ENCODE data around the gene RAB25. TPM values are rescaled to one million over a fixed set of nuclear protein-coding genes. Genes with fewer than 3 reads are reported as not detected.
A peak's percentile ranks its signal among the peaks of the same experiment; 100 is the strongest.

Gene RAB25
- total and polyA plus RNA-seq, 2 of the 13 experiments (the other 11 are each of a cell fraction or from before 2014, with no cell fraction given), result 0.20 to 0.22 TPM

DNA sequence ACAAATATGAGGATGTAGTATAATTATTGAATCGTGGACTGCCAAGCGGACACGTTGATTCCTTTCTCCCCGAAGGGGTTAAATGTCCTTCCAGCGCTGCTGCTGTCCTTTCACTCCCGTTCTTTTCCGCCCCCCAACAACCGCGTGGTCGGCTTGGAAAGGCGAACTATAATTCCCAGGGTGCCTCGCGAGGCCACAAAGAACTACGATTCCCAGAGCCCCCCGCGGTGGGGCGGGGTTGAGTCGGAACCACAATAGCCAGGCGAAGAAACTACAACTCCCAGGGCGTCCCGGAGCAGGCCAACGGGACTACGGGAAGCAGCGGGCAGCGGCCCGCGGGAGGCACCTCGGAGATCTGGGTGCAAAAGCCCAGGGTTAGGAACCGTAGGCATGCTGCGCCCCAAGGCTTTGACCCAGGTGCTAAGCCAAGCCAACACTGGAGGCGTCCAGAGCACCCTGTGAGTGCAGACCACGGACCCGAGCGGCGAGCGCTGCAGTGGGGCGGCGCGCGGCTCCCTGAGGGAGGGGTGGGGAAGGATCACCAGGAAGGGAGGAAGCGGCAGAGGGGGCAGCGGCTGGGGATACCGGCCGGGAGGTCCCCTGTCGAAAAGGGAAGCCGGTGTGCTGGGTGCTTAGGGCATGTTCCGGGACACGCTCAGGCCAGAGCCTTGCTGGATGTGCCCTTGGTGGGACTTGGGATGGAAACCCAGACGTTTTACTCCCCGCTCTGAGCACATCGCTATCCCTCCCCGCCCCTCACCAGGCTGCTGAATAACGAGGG is 6.3 kb upstream of the RAB25 start, which contains the start of gene LAMTOR2 (continued):
- TF ChIP-seq, protein P1, sequence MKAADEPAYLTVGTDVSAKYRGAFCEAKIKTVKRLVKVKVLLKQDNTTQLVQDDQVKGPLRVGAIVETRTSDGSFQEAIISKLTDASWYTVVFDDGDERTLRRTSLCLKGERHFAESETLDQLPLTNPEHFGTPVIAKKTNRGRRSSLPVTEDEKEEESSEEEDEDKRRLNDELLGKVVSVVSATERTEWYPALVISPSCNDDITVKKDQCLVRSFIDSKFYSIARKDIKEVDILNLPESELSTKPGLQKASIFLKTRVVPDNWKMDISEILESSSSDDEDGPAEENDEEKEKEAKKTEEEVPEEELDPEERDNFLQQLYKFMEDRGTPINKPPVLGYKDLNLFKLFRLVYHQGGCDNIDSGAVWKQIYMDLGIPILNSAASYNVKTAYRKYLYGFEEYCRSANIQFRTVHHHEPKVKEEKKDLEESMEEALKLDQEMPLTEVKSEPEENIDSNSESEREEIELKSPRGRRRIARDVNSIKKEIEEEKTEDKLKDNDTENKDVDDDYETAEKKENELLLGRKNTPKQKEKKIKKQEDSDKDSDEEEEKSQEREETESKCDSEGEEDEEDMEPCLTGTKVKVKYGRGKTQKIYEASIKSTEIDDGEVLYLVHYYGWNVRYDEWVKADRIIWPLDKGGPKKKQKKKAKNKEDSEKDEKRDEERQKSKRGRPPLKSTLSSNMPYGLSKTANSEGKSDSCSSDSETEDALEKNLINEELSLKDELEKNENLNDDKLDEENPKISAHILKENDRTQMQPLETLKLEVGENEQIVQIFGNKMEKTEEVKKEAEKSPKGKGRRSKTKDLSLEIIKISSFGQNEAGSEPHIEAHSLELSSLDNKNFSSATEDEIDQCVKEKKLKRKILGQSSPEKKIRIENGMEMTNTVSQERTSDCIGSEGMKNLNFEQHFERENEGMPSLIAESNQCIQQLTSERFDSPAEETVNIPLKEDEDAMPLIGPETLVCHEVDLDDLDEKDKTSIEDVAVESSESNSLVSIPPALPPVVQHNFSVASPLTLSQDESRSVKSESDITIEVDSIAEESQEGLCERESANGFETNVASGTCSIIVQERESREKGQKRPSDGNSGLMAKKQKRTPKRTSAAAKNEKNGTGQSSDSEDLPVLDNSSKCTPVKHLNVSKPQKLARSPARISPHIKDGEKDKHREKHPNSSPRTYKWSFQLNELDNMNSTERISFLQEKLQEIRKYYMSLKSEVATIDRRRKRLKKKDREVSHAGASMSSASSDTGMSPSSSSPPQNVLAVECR (CRISPR knock-in tag; IDR thresholded peaks at IDR 0.05; ENCODE audit: borderline replicate concordance), result peak; percentile 91
- peak; percentile 59 for TF ChIP-seq RAD21 (CRISPR knock-in tag; IDR thresholded peaks at IDR 0.05)
- no peak for TF ChIP-seq ZNF17 (CRISPR knock-in tag; IDR thresholded peaks at IDR 0.05)
- TF ChIP-seq FOXA1 (IDR thresholded peaks at IDR 0.05), result no peak
- no peak for TF ChIP-seq FOXA1 (CRISPR knock-in tag; IDR thresholded peaks at IDR 0.05)
- TF ChIP-seq ZBTB43 (CRISPR knock-in tag; conservative IDR thresholded peaks at IDR 0.05), result no peak; the same call in 1 of the 2 replicates
- TF ChIP-seq ZNF781 (CRISPR knock-in tag; IDR thresholded peaks at IDR 0.05; ENCODE audit: borderline replicate concordance, not compliant biosample characterization), result no peak
- no peak for TF ChIP-seq ATM (IDR thresholded peaks at IDR 0.05; ENCODE audit: borderline replicate concordance)
- peak; percentile 57; the same call in 1 of the 2 replicates for TF ChIP-seq SOX5 (CRISPR knock-in tag; IDR thresholded peaks at IDR 0.05; ENCODE audit: borderline replicate concordance)
- TF ChIP-seq RARG (CRISPR knock-in tag; IDR thresholded peaks at IDR 0.05; ENCODE audit: low read depth), result no peak
- peak; percentile 58; the same call in 1 of the 2 replicates for TF ChIP-seq HNF1A (IDR thresholded peaks at IDR 0.05; ENCODE audit: low read depth)
- TF ChIP-seq HNF1A (CRISPR knock-in tag; IDR thresholded peaks at IDR 0.05; ENCODE audit: borderline replicate concordance), result peak; percentile 66; the same call in 1 of the 2 replicates
- no peak for TF ChIP-seq HOXA9 (CRISPR knock-in tag; IDR thresholded peaks at IDR 0.05; ENCODE audit: borderline replicate concordance)
- peak; percentile 59 for TF ChIP-seq HNRNPLL (IDR thresholded peaks at IDR 0.05; ENCODE audit: low read depth, low read length, poor library complexity, severe bottlenecking)
- peak; percentile 65; the same call in 1 of the 2 replicates for TF ChIP-seq FOXK2 (IDR thresholded peaks at IDR 0.05)
- no peak for TF ChIP-seq STAT5B (CRISPR knock-in tag; IDR thresholded peaks at IDR 0.05)
- TF ChIP-seq POLR2G (IDR thresholded peaks at IDR 0.05; ENCODE audit: low read depth, low read length), result peak; percentile 80
- TF ChIP-seq NFYC (CRISPR knock-in tag; IDR thresholded peaks at IDR 0.05), result peak; percentile 52
- TF ChIP-seq NFE2L1 (CRISPR knock-in tag; IDR thresholded peaks at IDR 0.05; ENCODE audit: borderline replicate concordance), result no peak
- TF ChIP-seq HNRNPUL1 (IDR thresholded peaks at IDR 0.05; ENCODE audit: low read depth, low read length), result no peak
- TF ChIP-seq ZFP82 (CRISPR knock-in tag; IDR thresholded peaks at IDR 0.05; ENCODE audit: borderline replicate concordance), result no peak
